ENCODE results near the gene FHL2. TPM values are rescaled to one million over a fixed set of nuclear protein-coding genes. Genes with fewer than 3 reads are reported as not detected.

The FHL2 gene
- total and polyA plus RNA-seq, 9 of the 15 experiments (the other 6 are each of a cell fraction or from before 2014, with no cell fraction given) = 7.5 to 33.1 (median 23.9) TPM

DNA sequence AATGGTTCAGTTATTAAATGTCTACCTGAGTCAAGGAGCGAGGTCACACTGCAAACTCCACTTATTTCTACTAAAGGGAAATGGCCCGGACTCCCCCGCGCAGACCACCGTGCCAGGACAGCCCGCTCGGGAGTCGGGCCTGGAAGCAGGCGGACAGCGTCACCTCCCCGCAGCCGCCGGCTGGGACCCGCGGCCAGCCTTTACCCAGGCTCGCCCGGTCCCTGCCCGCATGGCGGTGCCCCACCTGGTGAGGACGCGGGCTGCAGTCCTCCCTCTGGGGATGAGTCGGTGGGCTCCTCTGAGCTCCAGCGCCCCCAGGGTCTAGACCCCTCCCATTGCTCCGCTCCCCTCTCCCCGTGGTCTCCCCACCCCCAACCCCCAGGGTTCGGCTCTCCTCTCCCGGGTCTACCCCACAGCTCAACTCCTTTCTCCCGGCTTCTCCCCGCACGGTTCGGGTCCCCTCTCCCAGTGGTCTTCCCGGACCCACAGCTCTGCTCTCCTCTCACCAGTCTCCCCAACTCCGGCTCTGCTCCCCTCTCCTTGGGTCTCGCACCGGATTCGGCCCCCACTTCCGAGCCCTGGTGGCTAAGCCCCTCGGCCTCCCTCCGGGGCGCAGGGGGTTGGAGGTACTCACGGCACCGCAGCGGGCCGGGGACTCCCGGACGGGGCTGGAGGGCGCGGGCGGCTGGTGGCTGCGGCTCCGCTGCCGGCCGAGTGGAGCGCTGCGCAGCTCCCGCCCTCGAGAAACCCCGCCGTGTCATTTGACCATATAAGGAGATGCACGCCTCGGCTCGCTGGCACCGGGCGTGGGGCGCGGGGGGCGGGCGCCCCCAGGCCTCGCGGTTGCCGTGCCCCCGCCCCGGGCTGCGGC lies at the start of gene FHL2 (continued):
- TF ChIP-seq ZBTB40 (IDR thresholded peaks at IDR 0.05) (peak; percentile 47; the same call in 1 of the 2 replicates), ZBTB40 (CRISPR knock-in tag; IDR thresholded peaks at IDR 0.05) (no peak), MCM5 (IDR thresholded peaks at IDR 0.05; ENCODE audit: low read depth) (no peak), TCF7 (IDR thresholded peaks at IDR 0.05; ENCODE audit: borderline replicate concordance) (no peak), RAD51 (IDR thresholded peaks at IDR 0.05; ENCODE audit: borderline replicate concordance, low read depth) (no peak), ZNF766 (CRISPR knock-in tag; conservative IDR thresholded peaks at IDR 0.05) (peak; percentile 89), DDX20 (tag; IDR thresholded peaks at IDR 0.05; ENCODE audit: low read depth) (no peak), ZBTB5 (IDR thresholded peaks at IDR 0.05) (no peak), ILK (tag; IDR thresholded peaks at IDR 0.05; ENCODE audit: borderline replicate concordance, low read depth) (no peak), SLC30A9 (CRISPR knock-in tag; IDR thresholded peaks at IDR 0.05) (no peak), CCAR2 (IDR thresholded peaks at IDR 0.05; ENCODE audit: low read depth, low read length) (no peak), ZNF589 (CRISPR knock-in tag; IDR thresholded peaks at IDR 0.05; ENCODE audit: low read depth) (no peak; the same call in 1 of the 2 replicates), TOE1 (IDR thresholded peaks at IDR 0.05; ENCODE audit: borderline replicate concordance) (peak; percentile 54; the same call in 1 of the 2 replicates), TOE1 (CRISPR knock-in tag; IDR thresholded peaks at IDR 0.05; ENCODE audit: borderline replicate concordance, low read depth) (no peak)
- TF ChIP-seq, protein P1, sequence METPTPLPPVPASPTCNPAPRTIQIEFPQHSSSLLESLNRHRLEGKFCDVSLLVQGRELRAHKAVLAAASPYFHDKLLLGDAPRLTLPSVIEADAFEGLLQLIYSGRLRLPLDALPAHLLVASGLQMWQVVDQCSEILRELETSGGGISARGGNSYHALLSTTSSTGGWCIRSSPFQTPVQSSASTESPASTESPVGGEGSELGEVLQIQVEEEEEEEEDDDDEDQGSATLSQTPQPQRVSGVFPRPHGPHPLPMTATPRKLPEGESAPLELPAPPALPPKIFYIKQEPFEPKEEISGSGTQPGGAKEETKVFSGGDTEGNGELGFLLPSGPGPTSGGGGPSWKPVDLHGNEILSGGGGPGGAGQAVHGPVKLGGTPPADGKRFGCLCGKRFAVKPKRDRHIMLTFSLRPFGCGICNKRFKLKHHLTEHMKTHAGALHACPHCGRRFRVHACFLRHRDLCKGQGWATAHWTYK (CRISPR knock-in tag; IDR thresholded peaks at IDR 0.05) = peak; percentile 84
